Dermis microvascular lymphatic vessel endothelial cell (primary cell): Measurements from ENCODE around the gene TINAGL1. TPM values are rescaled to one million over a fixed set of nuclear protein-coding genes. Genes with fewer than 3 reads are reported as not detected.

Source experiments
- DNase-seq, 2 donors: peaks; one replicate each; pipeline versions ENCODE4 v3.0.0 to v3.0.0-alpha.2; 2010; ENCODE audit warnings: low read depth in 2 of 2
- total RNA-seq: library from RNA; depleted of rRNA; stranded (reverse); fragments of >200 nt; gene quantifications from 2 replicates; pipeline ENCODE4 v1.2.1, GENCODE V29; 2014

Gene TINAGL1
- total RNA-seq, 1 donor from 2014 or later, result 273 TPM

DNA sequence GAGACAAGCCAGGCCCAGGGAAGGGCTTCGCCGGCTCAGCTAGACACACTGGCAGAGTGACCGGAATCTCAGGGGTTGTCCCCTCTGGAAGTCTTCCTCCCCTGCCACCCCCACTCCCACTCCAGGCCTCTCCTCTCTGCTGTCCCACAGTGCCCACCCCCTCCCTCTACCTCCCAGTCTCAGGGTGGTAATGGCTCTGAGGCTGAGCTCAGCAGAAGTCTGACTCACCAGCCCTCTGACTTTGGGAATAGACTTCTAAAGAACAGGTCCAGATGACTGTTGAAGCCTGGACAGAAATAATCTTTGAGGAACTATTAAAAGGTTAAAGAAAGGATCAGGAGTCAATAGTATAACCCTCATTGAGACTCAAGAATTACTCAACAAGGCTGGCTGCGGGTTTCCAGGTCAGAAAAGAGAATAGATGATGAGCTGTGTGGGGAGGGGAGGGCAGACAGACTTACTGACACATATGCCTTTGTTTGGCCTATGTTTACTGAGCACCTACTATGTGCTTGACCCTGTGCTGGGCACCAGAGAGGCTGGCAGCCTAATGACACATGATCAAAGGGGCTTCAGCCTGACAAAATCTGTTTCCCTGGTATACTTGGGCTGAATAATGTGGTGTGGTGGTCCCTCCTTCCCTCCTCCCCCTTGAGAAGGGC is 49.4 kb downstream of the TINAGL1 start:
- no peak for DNase-seq

DNA sequence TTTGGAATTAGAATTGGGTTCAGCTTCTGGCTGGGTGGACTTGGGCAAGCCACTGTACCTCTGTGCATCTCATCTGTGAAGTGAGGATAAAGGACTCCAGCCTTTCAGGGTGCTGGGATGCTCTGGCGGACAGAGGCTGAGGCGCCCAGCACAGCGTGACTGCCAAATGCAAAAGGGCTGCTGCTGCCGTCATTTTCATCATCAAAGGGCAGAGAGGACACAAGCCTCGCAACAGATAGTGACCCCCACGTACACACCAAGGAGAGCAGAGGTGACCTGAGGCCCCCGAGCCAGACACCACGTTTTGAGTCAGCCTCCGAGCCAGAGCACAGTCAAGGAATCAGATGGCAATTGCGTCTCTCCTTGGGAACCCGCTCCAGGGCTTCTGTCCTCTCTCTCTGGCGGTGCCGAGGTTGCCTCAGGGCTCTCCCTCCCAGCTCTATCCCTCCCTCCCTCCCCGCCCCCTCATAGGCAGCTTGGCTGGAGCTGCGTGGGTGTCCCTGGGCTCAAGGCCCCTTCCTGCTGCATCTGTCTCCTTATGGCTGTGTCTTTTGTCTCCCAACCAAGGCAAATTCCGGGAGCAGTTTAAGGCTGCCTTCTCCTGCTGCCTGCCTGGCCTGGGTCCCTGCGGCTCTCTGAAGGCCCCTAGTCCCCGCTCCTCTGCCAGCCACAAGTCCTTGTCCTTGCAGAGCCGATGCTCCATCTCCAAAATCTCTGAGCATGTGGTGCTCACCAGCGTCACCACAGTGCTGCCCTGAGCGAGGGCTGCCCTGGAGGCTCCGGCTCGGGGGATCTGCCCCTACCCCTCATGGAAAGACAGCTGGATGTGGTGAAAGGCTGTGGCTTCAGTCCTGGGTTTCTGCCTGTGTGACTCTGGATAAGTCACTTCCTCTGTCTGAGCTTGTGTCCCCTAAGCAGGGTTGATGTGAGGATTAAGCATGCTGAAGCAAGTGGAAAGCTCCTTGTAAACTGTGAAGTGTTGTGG is 50.2 kb downstream of the TINAGL1 start:
- DNase-seq, result no peak

DNA sequence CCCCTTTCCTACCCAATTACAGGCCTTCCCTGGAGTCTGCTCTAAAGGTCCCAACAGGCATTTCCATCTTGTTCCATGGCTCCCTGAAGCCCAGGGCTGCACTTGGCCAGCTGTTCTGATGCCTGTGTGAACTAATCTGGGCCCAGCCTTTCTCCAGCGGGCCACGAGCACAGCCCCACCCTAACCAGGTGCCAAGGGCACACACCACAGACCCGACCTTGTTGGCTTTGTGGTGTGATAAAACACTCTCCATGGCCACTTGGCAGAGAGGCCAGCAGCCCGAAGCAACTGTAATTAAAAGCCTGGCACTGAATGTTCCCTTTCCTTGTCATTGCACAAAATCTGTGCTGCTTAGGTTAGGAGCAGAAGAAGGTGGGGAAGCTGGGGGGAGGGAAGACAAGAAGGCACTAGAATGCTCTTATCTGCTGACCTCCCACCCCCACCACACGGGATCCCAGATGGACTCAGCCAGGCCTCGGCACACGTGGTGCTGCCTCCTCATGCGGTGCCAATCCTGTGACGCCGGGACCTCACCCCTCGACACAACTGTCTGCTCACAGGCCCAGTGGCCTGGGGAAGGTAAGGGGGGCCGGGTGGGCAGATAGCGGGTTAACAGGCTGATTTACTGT is 51.1 kb downstream of the TINAGL1 start:
- DNase-seq, result no peak

DNA sequence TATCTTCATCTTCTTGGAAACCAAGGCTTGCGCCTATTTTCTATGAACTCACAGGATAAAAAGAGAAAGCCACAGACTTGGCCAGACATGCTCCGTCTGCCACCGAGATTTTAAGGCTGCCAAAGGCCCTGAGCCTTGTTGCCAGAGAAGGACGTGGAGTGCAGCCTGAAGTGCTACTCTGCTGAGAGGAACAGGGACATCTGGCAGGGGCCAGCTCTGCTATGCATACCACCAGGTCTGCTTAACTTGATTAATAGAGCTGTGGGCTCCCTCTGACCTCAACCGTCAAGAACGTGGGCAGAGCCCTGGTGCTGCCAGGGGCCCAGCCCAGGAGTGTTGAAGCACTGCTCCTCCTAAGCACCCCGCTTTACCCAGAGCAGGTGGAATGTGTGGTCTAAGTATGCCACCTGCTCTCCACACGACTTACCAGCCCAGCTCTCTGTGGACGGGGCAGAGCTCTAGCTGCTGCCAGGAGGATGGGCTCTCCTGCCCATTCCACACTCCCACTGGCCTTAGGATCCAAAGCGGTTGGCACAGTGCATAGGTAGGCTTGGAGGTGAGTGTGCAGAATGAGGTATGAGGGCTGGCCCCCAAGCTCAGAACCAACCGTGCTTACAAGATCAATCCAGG is 51.7 kb downstream of the TINAGL1 start:
- no peak for DNase-seq

DNA sequence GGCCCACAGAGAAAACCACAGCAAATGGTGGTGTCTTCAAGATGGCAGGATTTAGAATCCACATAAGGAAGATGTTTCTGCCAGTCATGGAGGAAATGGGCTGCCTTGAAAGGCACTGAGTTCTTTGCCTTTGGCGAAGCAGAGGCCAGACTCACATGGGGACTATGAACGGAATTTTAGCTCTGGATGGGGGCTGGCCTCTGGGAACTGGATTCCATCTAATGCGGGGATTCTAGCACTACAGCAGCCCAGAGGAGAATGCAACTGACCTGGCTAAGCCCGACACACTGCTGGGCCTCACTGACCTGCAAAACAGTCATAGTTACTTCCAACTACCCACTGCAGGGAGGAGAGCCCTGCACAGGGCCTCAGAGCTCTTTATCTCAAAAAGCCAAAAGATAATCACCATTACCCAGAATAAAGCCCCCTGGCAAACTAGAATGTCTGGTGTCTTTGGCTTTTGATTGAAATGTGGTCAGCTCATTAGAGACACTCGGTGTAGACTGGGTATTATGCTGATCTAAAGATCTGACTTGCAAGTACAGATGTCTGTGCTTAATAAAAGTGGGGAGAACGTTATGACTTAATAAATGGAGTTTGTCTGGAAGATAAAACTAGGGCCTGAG is 52.7 kb downstream of the TINAGL1 start:
- no peak for DNase-seq

DNA sequence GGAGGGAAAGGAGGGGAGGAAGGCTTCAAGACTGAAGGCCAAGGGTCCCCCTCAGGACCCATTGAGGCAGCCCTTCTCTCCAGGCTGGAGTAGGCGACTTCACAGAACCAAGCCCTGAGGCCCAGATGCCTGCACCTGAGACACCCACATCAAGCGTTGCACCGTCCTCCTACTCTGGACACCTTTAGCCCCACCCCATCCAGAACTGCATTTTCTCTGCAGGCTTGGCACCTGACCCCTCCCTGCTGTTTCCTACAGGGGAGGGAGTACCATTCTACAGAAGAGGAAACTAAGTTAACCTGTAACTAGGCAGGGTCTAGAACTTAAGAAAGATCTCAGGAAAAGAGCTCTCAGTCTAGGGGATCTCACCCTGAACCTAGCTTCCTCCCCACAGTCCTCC is 56.3 kb downstream of the TINAGL1 start:
- no peak for DNase-seq

DNA sequence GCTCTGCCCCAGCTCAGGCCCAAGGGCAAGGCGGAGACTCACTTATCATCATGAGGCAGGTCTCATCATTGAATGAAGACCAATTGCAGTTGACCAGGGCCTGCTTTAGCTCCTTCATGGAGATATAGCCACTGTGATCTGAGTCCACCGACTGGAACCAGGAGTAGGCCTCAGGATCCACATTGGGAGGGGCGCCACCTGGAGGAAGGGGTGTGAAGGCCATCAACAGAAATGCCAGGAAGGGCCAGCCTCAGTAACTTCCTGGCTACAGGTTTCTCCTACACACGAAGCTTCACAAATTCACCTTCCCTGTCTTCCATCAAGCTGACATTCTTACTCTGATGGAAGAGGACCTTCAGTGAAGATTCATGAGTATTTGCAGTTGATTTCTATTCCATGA is 56.8 kb downstream of the TINAGL1 start:
- DNase-seq, result peak in 1 of 2 donors; percentile 49

Other genes with a start within 250 kb of the TINAGL1 start
- gene FABP3, start 203.4 kb upstream of the TINAGL1 start, total RNA-seq, result 0.13 and 1.3 TPM in 2 replicates
- gene SERINC2, start 163.3 kb upstream of the TINAGL1 start, total RNA-seq, result 5.9 and 15.0 TPM in 2 replicates
- gene HCRTR1, start 41.2 kb downstream of the TINAGL1 start, total RNA-seq, result 0.77 and 2.8 TPM in 2 replicates
- 103 and 141 TPM in 2 replicates for gene PEF1, start 68.4 kb downstream of the TINAGL1 start, total RNA-seq
- gene COL16A1, start 127.5 kb downstream of the TINAGL1 start, total RNA-seq, result 0.26 and 0.51 TPM in 2 replicates
- gene ADGRB2, start 187.8 kb downstream of the TINAGL1 start, total RNA-seq, result 0.26 and 0.51 TPM in 2 replicates
- gene SPOCD1, start 239.5 kb downstream of the TINAGL1 start, total RNA-seq, result 2.5 and 4.0 TPM in 2 replicates